Lower lobe of right lung (tissue), 2 donors: Measurements from ENCODE around the gene REPS1. TPM values are rescaled to one million over a fixed set of nuclear protein-coding genes. Genes with fewer than 3 reads are reported as not detected.

ENCODE experiments used
- ATAC-seq, 2 donors: fragments of 200-7000 bp; cut with Tn5 transposase; one replicate each; pipeline ENCODE4 v1.9.1; 2020 to 2022; ENCODE audit warnings: mild to moderate bottlenecking in 2 of 2, moderate library complexity in 2 of 2
- DNase-seq: peaks from one replicate; pipeline ENCODE4 v3.0.0-alpha.2; 2020
- H3K27ac ChIP-seq: fragments of 200-600 bp; one replicate; pipeline ENCODE4 v1.8.0; 2022
- H3K27me3 ChIP-seq: fragments of 200-600 bp; one replicate; pipeline ENCODE4 v1.8.0; 2022; ENCODE audit warnings: low read depth
- H3K36me3 ChIP-seq: fragments of 200-600 bp; one replicate; pipeline ENCODE4 v1.8.0; 2022; ENCODE audit warnings: mild to moderate bottlenecking
- H3K4me1 ChIP-seq: fragments of 200-600 bp; one replicate; pipeline ENCODE4 v1.8.0; 2022
- H3K4me3 ChIP-seq: fragments of 200-600 bp; one replicate; pipeline ENCODE4 v1.8.0; 2022; ENCODE audit warnings: mild to moderate bottlenecking
- H3K9me3 ChIP-seq: fragments of 200-600 bp; one replicate; pipeline ENCODE4 v1.8.0; 2022
- intact Hi-C: fragments of 100-400 bp; cut with DNase I; formaldehyde crosslinking; loops from one replicate; pipeline ENCODE4 v1.11.0; 2022
- total RNA-seq: library from RNA; stranded (reverse); fragmentation: NEBNext Ultra II Directional; extraction: Animal tissue kit (Norgen Biotek cat#: 25700); gene quantifications from one replicate; pipeline ENCODE4 v1.2.1, GENCODE V29; 2021
- TF ChIP-seq, protein P1 (sequence below): fragments of 200-600 bp; IDR thresholded peaks from one replicate; pipeline ENCODE4 v1.8.0; 2022; ENCODE audit warnings: antibody characterized with exemption, mild to moderate bottlenecking
- donor health status: DM: no; HTN: yes; CAD: no; lungs with severe emphysema.

Gene REPS1
- total RNA-seq, 1 donor from 2014 or later, result 39.1 TPM

DNA sequence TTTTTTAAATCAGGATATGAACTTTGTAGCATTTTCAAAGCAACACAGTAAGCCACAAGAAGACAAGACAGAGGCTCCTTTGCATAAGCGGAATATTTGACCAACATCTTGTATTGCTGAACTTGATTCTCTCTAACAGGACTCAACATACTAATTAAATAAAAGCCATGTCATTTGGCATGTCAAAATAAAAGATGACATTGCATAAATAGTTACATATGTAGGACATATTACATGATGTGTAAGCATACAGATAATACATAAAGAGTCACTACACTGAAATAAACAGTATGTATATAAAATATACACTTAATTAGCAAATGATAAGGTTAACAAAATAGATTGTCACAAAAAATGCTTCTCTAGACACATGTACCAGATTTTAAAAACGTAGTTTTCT is 62.2 kb downstream of the REPS1 start:
- intact Hi-C loops, result no loop called here
- peaks cover 26% of the 10 kb centered on the region for H3K36me3 ChIP-seq
- no peak for DNase-seq
- no peak overlapping the region for H3K4me3 ChIP-seq
- no peak overlapping the region for H3K27ac ChIP-seq
- no peak for ATAC-seq
- H3K4me1 ChIP-seq, result no peaks in the 10 kb centered on the region
- no peaks in the 10 kb centered on the region for H3K9me3 ChIP-seq
- TF ChIP-seq, protein P1, sequence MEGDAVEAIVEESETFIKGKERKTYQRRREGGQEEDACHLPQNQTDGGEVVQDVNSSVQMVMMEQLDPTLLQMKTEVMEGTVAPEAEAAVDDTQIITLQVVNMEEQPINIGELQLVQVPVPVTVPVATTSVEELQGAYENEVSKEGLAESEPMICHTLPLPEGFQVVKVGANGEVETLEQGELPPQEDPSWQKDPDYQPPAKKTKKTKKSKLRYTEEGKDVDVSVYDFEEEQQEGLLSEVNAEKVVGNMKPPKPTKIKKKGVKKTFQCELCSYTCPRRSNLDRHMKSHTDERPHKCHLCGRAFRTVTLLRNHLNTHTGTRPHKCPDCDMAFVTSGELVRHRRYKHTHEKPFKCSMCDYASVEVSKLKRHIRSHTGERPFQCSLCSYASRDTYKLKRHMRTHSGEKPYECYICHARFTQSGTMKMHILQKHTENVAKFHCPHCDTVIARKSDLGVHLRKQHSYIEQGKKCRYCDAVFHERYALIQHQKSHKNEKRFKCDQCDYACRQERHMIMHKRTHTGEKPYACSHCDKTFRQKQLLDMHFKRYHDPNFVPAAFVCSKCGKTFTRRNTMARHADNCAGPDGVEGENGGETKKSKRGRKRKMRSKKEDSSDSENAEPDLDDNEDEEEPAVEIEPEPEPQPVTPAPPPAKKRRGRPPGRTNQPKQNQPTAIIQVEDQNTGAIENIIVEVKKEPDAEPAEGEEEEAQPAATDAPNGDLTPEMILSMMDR, result no peak
- H3K27me3 ChIP-seq, result no peaks in the 10 kb centered on the region

- H3K27ac ChIP-seq, result no peak overlapping the region
- TF ChIP-seq, protein P1, result no peak
- ATAC-seq, result no peak
- H3K4me1 ChIP-seq, result no peaks in the 10 kb centered on the region
- no peaks in the 10 kb centered on the region for H3K27me3 ChIP-seq
- H3K9me3 ChIP-seq, result no peaks in the 10 kb centered on the region
- intact Hi-C loops, result no loop called here
- DNase-seq, result no peak
- H3K36me3 ChIP-seq, result peaks cover 32% of the 10 kb centered on the region
- no peak overlapping the region for H3K4me3 ChIP-seq
These were observed 64.5 kb downstream of the REPS1 start for GRCh38 chr6:138923561-138923960.

GRCh38 chr6:138920906-138921305 is 67.1 kb downstream of the REPS1 start:
- no peak for DNase-seq
- intact Hi-C loops, result no loop called here

GRCh38 chr6:138914701-138915100 is 73.4 kb downstream of the REPS1 start:
- ATAC-seq, result no peak
- Histone ChIP-seq H3K4me1 (no peaks in the 10 kb centered on the region), H3K9me3 (no peaks in the 10 kb centered on the region), H3K27me3 (no peaks in the 10 kb centered on the region), H3K27ac (no peak overlapping the region), H3K4me3 (no peak overlapping the region), H3K36me3 (peaks cover 70% of the 10 kb centered on the region)
- TF ChIP-seq, protein P1, result no peak
- intact Hi-C loops, result no loop called here
- DNase-seq, result no peak

More at GRCh38 chr6:138920906-138921305, 67.1 kb downstream of the REPS1 start:
- H3K36me3 ChIP-seq, result peaks cover 41% of the 10 kb centered on the region
- H3K4me3 ChIP-seq, result no peak overlapping the region
- TF ChIP-seq, protein P1, result no peak
- no peak for ATAC-seq
- no peaks in the 10 kb centered on the region for H3K27me3 ChIP-seq
- H3K9me3 ChIP-seq, result no peaks in the 10 kb centered on the region
- H3K4me1 ChIP-seq, result no peaks in the 10 kb centered on the region
- H3K27ac ChIP-seq, result no peak overlapping the region

DNA sequence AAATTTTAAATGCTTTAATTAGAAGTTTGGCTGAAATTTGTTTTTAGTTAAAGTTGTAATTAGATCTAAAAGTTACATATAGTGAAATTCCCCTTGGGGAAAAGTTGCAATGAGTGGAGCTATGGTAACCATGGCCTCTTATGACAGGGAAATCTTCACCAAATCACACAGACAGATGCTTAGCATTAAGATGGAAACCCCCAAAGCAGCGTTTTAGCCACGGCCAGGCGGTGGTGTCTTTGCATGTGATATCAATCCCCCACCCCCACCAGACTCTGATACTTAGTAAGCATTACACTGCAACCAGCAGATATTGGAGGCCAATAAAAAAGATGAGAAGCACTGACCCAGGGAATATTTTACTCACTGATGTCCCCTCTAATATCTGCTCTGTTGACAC is 75.7 kb downstream of the REPS1 start:
- H3K4me1 ChIP-seq, result no peaks in the 10 kb centered on the region
- TF ChIP-seq, protein P1, result no peak
- intact Hi-C loops, result no loop called here
- ATAC-seq (no peak), DNase-seq (no peak)
- no peak overlapping the region for H3K4me3 ChIP-seq
- peaks cover 83% of the 10 kb centered on the region for H3K36me3 ChIP-seq
- no peaks in the 10 kb centered on the region for H3K27me3 ChIP-seq
- H3K9me3 ChIP-seq, result no peaks in the 10 kb centered on the region
- H3K27ac ChIP-seq, result no peak overlapping the region

GRCh38 chr6:138909975-138910374 is 78.1 kb downstream of the REPS1 start:
- H3K27me3 ChIP-seq, result no peaks in the 10 kb centered on the region
- no peaks in the 10 kb centered on the region for H3K4me1 ChIP-seq
- no peak overlapping the region for H3K27ac ChIP-seq
- ATAC-seq (no peak), DNase-seq (no peak)
- intact Hi-C loops, result no loop called here
- H3K4me3 ChIP-seq, result no peak overlapping the region
- TF ChIP-seq, protein P1, result no peak
- H3K9me3 ChIP-seq, result no peaks in the 10 kb centered on the region
- H3K36me3 ChIP-seq, result peaks cover 77% of the 10 kb centered on the region
